ENCODE results near the gene TBX6.

GRCh38 chr16:30084096-30084815 is 7.5 kb downstream of the TBX6 start:
- TF ChIP-seq CTCF (IDR thresholded peaks at IDR 0.05; ENCODE audit: insufficient read depth, low read length) (no peak), POLR2AphosphoS5 (IDR thresholded peaks at IDR 0.05; ENCODE audit: low read depth) (no peak), REST (IDR thresholded peaks at IDR 0.05; ENCODE audit: insufficient replicate concordance, low read depth) (no peak), GABPA (IDR thresholded peaks at IDR 0.05; ENCODE audit: low read depth) (no peak)

All from HL-60 (cell line).